SKM-1 (cell line): Measurements from ENCODE around the gene COL25A1.
"Not testable (repeated sequence)": the region's sequence is repeated elsewhere in the genome, so short reads cannot be mapped to it uniquely, and the experiment has no call there.

Experiments
- DNase-seq: peaks from one replicate; lab custom pipeline; 2025; ENCODE audit not compliant: unreplicated experiment; lab: John Stamatoyannopoulos, UW

COL25A1 gene

DNA sequence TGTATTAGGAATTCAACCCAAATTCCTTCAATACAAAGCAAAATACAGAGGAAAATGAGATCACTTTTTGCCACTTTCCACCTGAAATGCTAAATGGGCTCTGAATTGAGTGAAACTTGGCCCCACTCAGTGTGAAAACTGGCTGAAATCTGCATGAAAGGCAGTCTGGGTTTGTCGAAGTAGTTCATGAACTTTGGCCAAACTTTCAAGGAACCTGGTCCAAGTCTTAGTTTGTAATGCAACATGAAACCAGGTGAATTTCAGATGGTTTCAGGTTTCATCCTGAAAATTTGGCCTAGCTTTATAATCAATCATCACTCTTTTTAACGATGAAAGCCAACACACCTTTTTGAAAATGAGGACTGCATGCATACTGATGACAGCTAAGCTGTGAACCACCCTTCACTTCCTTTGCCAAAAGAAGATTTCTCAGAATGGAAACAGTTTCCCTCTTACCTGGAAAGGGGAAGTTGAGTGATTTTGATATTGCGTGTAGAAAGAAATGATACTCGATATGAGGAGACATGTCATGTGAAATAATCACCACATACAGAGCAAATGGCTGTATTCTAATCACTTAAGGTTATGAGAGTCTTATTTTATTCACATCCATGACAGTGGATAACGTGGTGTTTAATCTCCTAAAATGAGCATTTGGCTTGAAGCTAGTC is 329.7 kb downstream of the COL25A1 start:
- no peak for DNase-seq

DNA sequence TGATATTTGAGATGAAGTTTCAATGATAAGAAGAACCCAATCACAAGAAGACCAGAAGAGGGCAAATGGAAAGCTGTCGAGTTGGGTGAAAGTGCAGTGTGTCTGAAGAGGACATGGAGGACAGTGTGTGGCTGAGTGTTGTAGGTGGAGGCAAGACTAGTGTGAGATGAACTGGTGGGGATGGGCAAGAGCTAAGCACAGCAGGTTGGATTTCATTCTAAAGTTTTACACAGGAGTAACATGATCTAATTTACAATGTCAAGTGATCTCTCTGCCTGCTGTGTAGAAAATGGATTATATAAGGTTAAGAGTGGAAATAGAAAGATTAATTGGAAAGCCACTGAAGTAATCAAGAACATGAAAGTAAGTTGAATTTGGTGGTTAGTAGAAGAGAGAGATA is 331.0 kb downstream of the COL25A1 start:
- no peak for DNase-seq

GRCh38 chr4:108965472-108966076 is 336.9 kb downstream of the COL25A1 start:
- DNase-seq, result no peak

- no peak for DNase-seq
These were observed 337.4 kb downstream of the COL25A1 start for GRCh38 chr4:108965016-108965415.

GRCh38 chr4:108963910-108964309 is 338.5 kb downstream of the COL25A1 start:
- no peak for DNase-seq

- DNase-seq, result no peak
These were observed 343.0 kb downstream of the COL25A1 start for GRCh38 chr4:108959491-108959890.

DNA sequence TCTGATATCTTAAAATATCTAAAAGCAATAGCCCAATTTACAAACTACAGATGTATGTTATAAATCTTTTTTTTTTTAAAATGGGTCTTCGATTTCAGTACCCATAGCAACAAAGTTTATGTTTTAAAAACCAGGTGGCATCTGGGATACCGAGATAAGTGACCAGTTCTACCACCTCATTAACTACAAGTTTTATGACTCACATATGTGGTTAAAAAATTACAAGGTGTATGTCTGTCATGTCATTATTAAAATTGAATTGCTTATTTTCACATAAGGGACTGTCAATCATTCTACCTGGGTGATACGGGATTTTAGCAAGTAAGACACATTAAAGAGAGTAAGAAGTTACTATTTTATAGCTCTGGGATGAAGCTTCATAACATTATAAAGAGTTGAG is 347.6 kb downstream of the COL25A1 start:
- no peak for DNase-seq

- no peak for DNase-seq
These were observed 348.5 kb downstream of the COL25A1 start for GRCh38 chr4:108953941-108954340.

DNA sequence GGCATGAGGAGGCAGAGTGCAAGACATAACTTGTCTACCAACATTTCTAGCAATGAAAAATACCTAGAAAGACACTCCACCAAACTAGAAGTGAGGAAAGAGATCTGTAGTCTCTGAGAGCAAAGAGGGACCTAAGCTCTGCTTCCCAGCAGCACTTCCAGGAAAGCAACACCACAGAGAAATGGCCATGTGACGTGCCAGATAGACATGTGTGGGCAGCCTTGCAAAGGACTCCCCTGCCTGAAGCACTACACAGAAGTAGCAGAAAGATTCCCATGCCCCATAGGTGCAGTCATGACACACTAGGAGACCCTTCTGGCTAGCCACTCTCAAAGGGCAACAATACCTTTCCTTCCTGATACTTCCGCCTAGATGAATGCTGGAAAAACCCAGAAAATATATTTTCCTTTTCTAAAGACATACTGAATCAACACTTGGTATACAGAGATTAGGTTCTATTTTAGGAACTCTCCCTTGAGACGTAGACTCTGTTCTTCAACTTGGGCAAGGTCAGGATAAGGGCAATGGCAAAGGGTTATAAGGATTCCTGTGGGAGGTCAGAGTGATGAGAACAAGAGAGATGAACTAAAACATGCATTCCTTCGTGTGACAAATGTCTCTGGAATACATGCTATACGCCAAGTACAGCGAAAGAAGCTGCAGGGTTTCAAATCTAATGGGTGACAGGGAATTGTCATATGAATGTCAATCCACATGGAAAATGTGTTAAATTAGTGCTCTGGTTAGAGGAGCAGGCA is 352.1 kb downstream of the COL25A1 start:
- no peak for DNase-seq

- DNase-seq, result no peak
These were observed 354.9 kb downstream of the COL25A1 start for GRCh38 chr4:108947526-108947925.

DNA sequence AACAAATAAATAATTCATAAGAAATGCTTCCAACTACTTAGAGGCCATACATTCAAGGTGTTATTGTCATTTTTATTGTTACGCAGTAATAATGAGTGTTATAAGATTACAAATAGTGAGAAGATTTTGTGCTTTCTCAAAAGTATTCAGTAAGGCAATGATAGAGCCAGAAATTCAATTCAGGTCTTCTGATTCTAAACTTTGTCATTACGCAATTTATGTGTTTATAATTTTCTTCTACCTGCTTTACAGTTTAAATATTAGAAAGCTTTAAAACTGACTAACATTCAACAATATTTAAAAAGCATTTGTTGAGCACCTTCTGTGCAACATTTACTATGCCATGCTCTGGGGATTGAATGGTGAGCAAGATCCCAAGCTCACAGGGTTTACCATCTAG is 356.2 kb downstream of the COL25A1 start:
- DNase-seq, result no peak

- no peak for DNase-seq
These were observed 358.4 kb downstream of the COL25A1 start for GRCh38 chr4:108943976-108944591.

DNA sequence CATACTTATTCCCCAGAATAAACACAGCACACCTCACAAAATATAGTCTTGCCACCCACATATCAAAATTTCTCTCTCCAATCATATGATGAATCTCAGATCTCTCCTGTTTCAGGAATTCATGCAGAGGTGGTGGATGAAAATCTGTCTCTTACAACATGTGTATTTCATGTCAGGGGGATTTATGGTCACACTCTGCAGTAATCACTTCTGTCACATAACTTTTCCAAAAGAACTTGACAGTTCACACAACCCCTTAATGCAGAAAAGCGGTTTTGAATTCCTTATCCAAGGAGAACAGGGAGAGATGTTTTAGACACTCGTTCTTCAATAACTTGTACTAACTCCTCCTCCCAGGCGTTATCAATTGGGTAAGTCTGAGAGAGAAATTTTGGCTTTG is 359.1 kb downstream of the COL25A1 start:
- DNase-seq, result no peak

DNA sequence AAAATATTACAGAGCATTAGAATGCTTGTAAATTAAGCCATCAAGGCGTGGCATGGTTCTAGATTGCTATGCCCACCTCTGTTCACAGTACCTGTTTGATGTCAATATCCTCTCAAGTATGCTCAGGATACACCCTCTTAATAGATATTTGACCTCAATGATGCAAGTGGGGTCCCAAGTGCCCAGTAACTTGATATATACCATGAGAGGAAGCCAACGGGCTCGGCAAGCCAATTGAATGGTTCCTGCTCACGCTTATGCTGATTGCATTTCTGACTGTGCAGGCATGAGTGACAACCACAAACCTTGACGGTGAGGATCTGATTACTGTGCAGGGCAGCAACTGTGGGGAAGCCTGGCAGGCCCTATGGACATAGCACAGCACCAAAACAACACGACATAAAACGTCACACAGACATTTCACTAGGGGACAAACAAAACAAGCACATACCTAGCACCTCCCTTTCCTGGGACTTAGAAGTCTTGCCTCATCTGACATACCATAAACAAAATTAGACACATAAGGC is 360.5 kb downstream of the COL25A1 start:
- DNase-seq, result no peak

- no peak for DNase-seq
These were observed 361.8 kb downstream of the COL25A1 start for GRCh38 chr4:108940634-108941033.

DNA sequence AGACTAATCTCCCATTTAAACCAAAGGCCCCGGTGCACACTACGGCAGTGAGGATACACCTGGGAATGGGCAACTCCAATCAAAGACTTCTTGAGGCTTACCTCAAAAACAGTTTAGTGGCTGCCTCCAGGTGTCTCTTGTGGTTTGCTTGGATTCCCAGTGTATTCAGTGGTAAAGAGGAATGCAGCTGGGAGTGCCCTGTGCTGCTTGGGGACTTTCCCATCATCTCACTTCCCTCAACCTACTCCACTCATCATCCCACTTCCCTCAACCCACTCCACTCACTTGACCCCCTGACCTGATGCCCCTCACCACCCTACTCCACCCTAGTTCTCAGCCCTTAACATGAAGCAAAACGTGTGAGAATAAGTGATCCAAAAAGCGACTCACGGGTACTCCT is 362.3 kb downstream of the COL25A1 start:
- DNase-seq, result no peak

DNA sequence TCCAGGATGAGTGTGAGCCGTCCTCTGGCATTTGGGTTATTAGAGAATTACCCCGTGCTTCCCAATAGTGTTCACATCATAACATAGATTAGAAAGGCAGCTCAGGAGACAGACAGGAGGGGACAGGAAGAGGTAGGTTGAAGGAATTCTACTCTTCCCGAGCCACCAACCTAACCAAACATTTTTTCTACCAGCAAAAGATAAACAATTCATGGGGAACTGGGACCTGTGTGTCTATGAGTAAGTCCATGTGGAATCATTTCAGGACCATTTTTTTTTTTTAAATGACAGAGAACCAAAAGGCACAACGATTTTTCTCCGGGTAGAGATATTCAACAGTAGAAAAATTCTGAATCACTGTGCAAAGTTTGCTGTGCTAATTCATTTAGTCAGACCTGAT is 365.4 kb downstream of the COL25A1 start:
- DNase-seq, result no peak

GRCh38 chr4:108933925-108934324 is 368.5 kb downstream of the COL25A1 start:
- DNase-seq, result not testable (repeated sequence)

- DNase-seq, result no peak
These were observed 369.4 kb downstream of the COL25A1 start for GRCh38 chr4:108933046-108933445.

GRCh38 chr4:108931926-108932325 is 370.5 kb downstream of the COL25A1 start:
- DNase-seq, result no peak

DNA sequence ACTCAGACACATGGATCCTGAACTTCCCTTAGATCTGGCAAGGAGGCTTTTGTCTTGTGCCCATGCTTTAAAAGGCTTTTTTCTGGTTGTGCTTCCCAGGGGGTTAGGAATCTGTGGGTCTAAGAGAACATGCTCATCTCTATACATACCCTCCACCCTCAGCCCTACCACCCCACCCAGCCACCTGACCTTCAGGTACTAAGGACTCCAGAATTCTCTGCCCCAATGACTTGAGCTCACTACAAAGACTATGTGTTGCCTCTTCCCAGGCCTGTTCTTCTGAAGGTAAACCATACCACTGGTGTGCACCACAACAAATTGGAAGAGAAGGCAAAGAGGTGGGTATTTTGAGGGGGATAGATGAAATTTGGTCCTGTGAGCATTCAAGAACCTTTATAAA is 372.3 kb downstream of the COL25A1 start:
- no peak for DNase-seq

GRCh38 chr4:108926781-108927180 is 375.7 kb downstream of the COL25A1 start:
- DNase-seq, result no peak
